ENCODE measurements around the gene CSMD2.
"Not testable (repeated sequence)": the region's sequence is repeated elsewhere in the genome, so short reads cannot be mapped to it uniquely, and the experiment has no call there.

Gene CSMD2

GRCh38 chr1:34049994-34050393 lies 115.0 kb downstream of the CSMD2 start:
- DNase-seq = no peak

GRCh38 chr1:34049477-34049876 lies 115.6 kb downstream of the CSMD2 start:
- no peak for DNase-seq

GRCh38 chr1:34037856-34038255 lies 127.2 kb downstream of the CSMD2 start:
- no peak for DNase-seq

DNA sequence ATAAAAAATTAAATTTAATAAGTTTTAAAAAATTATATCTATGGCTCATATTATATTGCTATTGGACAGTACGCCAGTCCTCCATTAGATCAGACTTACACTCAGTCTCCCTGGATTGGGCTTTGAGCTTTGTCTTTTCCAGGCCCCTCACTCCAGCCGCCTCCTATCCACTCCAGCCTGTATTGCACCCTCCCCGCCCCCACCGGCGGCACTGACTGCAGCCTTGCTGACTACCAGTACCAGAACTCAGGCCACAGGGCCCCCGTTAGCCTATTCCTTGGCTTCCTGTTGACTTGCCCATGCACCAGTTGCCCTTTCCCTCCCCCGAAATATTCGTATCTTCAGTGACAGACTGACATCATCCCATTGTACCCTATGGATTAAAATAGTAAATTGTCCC lies 127.9 kb downstream of the CSMD2 start:
- DNase-seq = no peak

DNA sequence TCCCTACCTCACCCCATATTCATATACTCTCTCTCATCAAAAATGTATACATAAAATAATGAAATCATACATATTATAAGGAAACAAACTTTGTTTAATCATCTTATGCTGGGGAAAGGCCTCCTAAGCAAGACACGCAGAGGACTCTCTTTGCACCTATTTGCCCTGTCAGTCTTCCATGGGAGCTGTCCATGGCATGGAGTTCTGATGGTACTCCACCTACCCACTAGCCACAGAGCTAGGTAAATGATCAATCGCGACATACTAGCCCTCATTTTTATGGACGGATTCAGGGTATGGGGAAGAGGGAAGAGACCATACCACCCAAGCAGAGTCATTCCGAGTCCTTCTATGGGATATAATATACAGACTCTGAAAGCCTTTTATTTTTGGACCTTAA lies 131.0 kb downstream of the CSMD2 start:
- DNase-seq = no peak

GRCh38 chr1:34029954-34030353 lies 135.1 kb downstream of the CSMD2 start:
- no peak for DNase-seq

DNA sequence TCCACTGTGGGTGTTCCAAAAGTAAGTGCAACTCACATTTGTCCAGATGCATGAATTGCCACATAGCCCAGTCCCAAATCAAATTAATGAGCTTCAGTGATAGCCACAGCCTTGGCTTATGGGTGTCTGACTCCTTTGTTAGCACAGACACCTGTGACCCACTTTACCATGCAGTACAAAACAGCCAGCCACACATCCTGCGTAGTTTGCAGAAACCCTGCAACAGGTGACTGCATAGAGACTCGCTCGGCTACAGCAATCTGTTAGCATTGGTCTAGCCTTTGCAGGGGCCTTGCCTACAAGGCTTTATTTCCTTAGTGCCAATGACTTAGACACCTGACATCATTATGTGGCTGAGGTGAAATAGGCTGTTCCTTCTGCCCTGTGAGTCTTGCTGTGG lies 135.5 kb downstream of the CSMD2 start:
- DNase-seq = no peak

DNA sequence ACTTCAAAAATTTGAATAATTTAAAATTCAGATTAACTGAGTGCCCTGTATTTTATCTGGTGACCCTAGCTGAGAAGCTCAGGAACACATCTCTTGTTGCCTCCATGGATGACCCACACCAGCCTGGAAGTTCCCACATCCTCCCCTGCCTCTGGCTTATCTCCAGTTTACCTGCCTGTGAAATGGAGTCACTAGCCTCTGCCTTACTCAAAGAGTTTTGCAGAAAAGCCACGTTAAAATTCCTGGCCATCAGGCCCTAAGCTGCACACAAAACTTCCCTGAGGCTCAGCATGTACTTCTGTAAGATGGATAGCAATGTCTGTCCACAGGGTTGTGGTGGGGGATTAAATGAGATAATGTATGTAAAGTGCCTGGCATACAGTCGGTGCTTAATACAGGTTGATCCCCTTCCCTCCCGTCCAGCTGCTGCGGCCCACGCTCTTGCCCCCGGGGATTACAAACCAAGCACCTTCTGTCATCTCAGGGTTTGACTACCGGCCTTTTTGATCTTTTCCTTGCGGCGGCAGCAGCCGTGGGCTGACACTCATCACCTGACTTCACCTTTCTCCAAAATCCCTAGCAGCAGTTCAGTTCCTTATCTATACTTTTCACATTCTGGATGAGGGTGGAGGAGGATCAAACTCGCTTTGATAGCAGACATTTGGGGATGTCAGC lies 136.5 kb downstream of the CSMD2 start:
- no peak for DNase-seq

DNA sequence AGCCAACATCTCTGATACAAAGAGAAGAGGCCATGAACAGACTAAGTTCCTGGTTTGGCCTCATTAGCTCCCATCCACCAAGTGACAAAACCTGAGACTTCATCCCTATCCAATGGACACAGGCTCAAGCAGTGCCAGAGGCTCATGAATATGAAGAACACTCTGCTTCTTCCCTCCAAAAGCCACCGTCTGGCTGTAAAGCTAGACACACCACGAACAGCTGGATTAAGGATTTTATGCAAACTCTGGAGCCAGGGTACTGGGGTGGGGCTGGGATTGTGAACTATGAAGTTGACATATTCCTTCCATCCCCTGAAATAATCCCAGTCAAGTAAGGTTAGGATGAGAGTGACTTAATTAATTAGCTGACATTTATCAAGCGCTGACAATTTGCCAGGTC lies 139.4 kb downstream of the CSMD2 start:
- DNase-seq = no peak

DNA sequence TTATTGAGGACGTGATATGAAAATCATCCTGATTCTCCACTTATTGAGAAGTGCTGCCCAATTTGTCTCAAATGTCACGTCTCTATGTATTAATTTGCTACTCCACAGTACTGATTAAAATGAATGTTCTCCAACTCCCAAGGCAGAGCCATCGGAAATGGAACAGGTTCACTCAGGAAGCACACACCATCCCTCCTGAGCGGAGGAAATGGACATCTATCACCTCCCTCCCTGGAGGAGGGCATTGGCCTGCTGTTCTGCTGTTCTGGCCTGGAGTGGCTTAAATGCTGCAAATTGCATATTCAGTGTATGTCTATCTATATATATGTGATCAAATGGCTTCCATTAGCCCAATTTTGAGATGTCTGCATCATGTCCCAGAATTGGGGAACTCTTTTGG lies 140.5 kb downstream of the CSMD2 start:
- DNase-seq = no peak

GRCh38 chr1:34019741-34020552 lies 145.1 kb downstream of the CSMD2 start:
- DNase-seq = no peak

DNA sequence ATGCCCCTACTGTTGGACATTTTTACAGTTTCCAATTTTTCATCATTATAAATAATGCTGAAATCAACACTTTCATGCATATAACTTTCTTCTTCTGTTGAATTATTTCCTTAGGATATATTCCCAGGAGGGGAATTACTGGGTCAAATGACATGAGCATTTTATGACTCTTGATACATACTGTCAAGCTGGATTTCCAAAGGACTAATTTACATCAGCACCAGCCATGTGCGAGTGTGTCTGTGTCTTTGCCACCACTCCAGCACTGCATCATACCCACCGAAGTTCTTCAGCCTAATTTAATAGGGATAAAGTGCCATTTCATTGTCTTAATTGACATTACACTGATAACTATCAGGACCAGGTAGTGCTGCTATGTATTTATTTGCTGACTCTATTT lies 146.7 kb downstream of the CSMD2 start:
- no peak for DNase-seq

GRCh38 chr1:34016281-34016680 lies 148.7 kb downstream of the CSMD2 start:
- not testable (repeated sequence) for DNase-seq

DNA sequence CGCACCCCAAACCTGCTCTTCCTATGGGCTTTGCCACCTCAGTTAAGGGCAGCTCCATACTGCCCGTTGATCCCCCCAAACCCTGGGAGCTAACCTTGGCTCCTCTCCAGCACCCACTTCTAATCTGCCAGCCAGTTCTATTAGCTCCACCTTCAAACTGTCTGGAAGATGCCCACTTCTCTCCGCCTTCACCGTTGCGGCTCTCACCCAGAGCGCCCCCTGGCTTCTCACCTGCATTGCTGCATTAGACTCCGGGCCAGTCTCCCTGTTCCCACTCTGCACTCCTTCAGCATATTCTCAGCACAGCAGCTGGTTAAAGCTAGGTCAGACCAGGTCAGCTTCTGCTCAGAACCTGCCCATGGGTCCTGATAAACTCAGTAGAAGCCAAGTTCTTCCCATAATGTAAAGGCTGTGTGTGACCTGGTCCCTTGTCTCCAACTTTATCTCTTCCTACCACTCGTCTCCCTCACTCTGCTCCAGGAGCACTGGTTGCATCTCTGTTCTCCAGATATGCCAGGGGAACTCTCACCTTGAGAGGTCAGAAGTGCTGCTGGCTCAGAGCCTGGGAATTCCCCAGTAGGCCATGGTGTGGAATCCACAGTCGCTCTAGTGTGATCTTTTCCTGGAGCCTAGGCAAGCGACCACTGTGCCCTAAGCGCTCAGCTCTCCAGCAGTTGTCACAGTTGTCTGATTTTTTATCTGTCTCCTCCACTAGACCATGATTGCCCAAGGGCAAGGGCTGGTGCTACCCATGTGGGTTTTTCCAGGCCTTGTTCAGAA lies 150.9 kb downstream of the CSMD2 start:
- no peak for DNase-seq

GRCh38 chr1:34013136-34013535 lies 151.9 kb downstream of the CSMD2 start:
- no peak for DNase-seq

GRCh38 chr1:34009340-34009985 lies 155.6 kb downstream of the CSMD2 start:
- no peak for DNase-seq

GRCh38 chr1:34007760-34008159 lies 157.3 kb downstream of the CSMD2 start:
- no peak for DNase-seq

DNA sequence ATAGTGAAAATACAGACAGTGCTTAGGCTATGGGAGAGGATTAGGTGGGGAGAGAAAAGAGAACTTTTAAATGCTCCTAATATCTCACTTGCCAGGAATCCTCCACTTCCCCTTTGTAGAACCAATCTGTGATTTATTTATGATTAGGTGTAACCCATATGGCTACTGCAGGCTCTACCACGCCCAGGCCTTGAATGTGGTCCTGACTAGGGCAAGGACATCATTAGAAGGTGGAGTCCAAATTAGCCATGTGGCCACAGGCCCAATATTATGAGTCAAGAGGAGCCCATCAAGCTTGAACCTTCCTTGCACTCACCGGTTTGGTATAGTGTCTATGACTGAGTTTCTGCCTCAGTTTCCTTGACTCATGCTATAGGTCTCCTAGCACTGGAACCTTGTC lies 159.7 kb downstream of the CSMD2 start:
- DNase-seq = no peak

GRCh38 chr1:34002810-34003209 lies 162.2 kb downstream of the CSMD2 start:
- DNase-seq = no peak

- DNase-seq = no peak
These were observed 167.6 kb downstream of the CSMD2 start for GRCh38 chr1:33997127-33998036.

GRCh38 chr1:33996281-33996680 lies 168.7 kb downstream of the CSMD2 start:
- DNase-seq = no peak

- DNase-seq = no peak
These were observed 171.7 kb downstream of the CSMD2 start for GRCh38 chr1:33993301-33993700.

All from activated naive CD4-positive, alpha-beta T cell treated with Interleukin-2 at 50 U/mL for 16 hours (primary cell).